HUES48 (cell line): ENCODE data around the gene PDX1.

Experiments
- H3K27ac ChIP-seq: one replicate; pipeline ENCODE4 v1.7.0; 2013; ENCODE audit warnings: low read depth, low read length, inconsistent platforms
- H3K27me3 ChIP-seq: 2 replicates; pipeline ENCODE4 v1.6.1; 2013; ENCODE audit warnings: mild to moderate bottlenecking, low read length; ENCODE audit not compliant: control insufficient read depth, insufficient read depth
- H3K36me3 ChIP-seq: 2 replicates; pipeline ENCODE4 v1.6.1; 2013; ENCODE audit warnings: low read length; ENCODE audit not compliant: control insufficient read depth, insufficient read depth
- H3K4me1 ChIP-seq: 2 replicates; pipeline ENCODE4 v1.6.1; 2013; ENCODE audit warnings: mild to moderate bottlenecking, low read length; ENCODE audit not compliant: control insufficient read depth, insufficient read depth
- H3K4me3 ChIP-seq: 2 replicates; pipeline ENCODE4 v1.5.1; 2013; ENCODE audit warnings: mild to moderate bottlenecking, low read depth, low read length
- H3K9ac ChIP-seq: 2 replicates; pipeline ENCODE4 v1.6.1; 2013; ENCODE audit warnings: mild to moderate bottlenecking, low read depth, low read length, moderate library complexity
- H3K9me3 ChIP-seq: 2 replicates; pipeline ENCODE4 v1.6.1; 2013; ENCODE audit warnings: low read length; ENCODE audit not compliant: control insufficient read depth, insufficient read depth

Gene PDX1

DNA sequence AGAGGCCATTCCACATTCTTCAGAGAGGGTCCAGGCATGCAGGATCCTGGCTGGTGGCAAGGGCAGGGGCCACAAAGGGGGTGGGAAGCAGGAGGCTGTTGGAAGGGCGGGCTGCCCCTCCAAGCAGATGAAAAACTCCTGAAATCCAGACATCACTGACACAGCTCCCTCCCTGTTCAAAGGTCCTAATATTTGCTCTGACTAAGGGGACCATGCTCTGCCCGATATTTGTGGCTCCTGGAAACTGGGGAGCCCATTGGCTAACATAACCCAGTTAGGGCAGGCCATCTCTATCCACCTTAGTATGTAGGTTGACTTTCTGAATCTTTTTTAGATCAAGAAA lies 52.6 kb downstream of the PDX1 start:
- peaks cover 31% of the 10 kb centered on the region for H3K4me1 ChIP-seq
- no peak overlapping the region for H3K4me3 ChIP-seq
- H3K9ac ChIP-seq: no peak overlapping the region
- peaks cover 100% of the 10 kb centered on the region for H3K27me3 ChIP-seq
- H3K9me3 ChIP-seq: peaks cover 4% of the 10 kb centered on the region; the same call in 1 of the 2 replicates
- no peak overlapping the region for H3K27ac ChIP-seq
- H3K36me3 ChIP-seq: no peaks in the 10 kb centered on the region

DNA sequence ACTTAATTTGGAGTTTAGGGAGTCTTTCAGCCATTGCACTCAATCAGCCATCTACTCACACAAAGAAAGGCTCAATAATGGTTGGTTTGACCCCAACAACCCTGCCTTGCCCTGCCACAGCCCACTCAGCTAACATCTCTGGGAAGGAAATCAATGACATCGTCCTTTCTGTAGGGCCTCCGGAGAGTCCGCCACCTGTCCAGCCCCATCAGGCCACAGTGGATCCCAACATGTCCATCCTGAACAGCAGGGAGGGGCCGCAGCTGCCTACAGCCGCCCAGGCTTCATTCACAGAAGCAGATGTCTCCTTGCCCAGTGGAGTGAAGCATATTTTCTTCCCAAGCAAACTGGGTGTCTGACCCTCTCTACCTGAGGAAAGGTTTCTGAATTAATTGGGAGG lies 53.5 kb downstream of the PDX1 start:
- peaks cover 4% of the 10 kb centered on the region; the same call in 1 of the 2 replicates for H3K9me3 ChIP-seq
- no peak overlapping the region for H3K27ac ChIP-seq
- no peak overlapping the region for H3K9ac ChIP-seq
- no peaks in the 10 kb centered on the region for H3K36me3 ChIP-seq
- no peak overlapping the region for H3K4me3 ChIP-seq
- peaks cover 100% of the 10 kb centered on the region for H3K27me3 ChIP-seq
- peaks cover 31% of the 10 kb centered on the region for H3K4me1 ChIP-seq

DNA sequence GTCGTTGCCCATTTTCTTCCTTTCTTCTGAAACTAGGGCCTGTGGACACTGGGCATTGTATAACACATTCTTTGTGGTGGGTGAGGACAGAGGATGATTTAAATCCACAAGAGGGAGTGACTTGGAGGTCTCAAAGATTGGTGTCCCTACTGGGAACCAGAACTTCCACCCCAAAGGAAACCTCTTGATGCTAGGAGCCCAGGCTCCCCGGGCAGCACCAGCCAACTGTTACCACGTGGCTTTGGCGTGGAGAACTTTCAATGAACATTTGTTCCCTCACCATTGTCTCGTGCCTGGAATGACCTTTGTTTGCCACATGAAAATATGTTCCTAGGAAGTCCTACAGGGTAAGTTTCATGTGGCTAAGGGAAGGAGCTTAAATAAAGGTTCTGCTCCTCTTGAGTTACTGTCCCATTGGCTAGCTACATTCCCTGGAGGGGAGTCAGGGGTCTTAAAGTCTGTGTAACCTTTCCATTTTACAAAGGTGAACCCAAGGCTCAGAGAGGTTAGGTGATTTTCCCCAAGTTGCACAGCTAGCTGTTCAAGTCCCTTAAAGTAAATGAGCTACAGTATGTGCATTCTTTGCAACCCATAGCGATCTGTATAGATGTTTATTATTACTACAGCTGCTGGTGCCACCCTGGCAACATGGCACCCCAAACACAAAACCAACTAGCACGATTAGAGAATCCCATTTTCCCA lies 54.3 kb downstream of the PDX1 start:
- Histone ChIP-seq H3K27me3 (peaks cover 100% of the 10 kb centered on the region), H3K9ac (no peak overlapping the region), H3K27ac (no peak overlapping the region), H3K4me1 (peaks cover 35% of the 10 kb centered on the region), H3K9me3 (peaks cover 4% of the 10 kb centered on the region; the same call in 1 of the 2 replicates), H3K36me3 (no peaks in the 10 kb centered on the region), H3K4me3 (no peak overlapping the region)
